GM12873 (cell line): ENCODE data around the gene ARID3B.

ENCODE experiments used
- CTCF ChIP-seq: IDR thresholded peaks from 2 replicates; pipeline ENCODE4 v1.5.1; 2012; ENCODE audit warnings: low read depth, mild to moderate bottlenecking, moderate library complexity, low read length, control low read depth; ENCODE audit not compliant: insufficient read depth; ENCODE audit errors: missing control alignments

Gene ARID3B

GRCh38 chr15:74543583-74543982 lies 2.6 kb downstream of the ARID3B start:
- peak; percentile 63 for TF ChIP-seq CTCF

- no peak for TF ChIP-seq CTCF
Measured at GRCh38 chr15:74545086-74545485, 4.1 kb downstream of the ARID3B start.

GRCh38 chr15:74545776-74546656 lies 5.0 kb downstream of the ARID3B start:
- TF ChIP-seq CTCF = no peak

- TF ChIP-seq CTCF = no peak
Measured at GRCh38 chr15:74547616-74548015, 6.6 kb downstream of the ARID3B start.

- TF ChIP-seq CTCF = no peak
Measured at GRCh38 chr15:74548241-74548640, 7.2 kb downstream of the ARID3B start.

GRCh38 chr15:74549816-74550215 lies 8.8 kb downstream of the ARID3B start:
- no peak for TF ChIP-seq CTCF

GRCh38 chr15:74551714-74552113 lies 10.7 kb downstream of the ARID3B start:
- TF ChIP-seq CTCF = no peak
